ENCODE data around the gene NOL9.
A peak's percentile ranks its signal among the peaks of the same experiment; 100 is the strongest.

Gene NOL9

DNA sequence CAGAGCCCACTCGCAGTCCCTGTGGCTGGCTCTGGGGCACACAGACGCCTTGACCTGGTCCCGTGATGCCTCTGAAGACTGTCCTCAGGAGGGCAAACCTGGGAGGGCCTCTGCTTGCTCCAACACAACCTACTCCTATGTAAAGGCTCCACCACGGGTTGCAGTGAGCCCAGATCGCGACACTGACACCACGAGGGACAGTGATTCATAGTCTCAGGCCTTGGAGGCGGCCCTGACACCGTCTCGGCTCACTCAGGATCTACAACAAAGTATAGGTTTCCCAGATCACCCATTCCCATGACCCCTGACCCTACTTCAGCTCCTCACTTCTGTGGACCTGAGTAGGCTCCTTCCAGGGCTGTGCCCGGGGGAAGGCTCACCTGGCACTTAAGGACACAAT lies 28.0 kb downstream of the NOL9 start:
- H3K4me3 ChIP-seq (ENCODE audit: control insufficient read depth, low read depth, low read length): no peak overlapping the region
- DNase-seq (ENCODE audit: low read depth): no peak
- TF ChIP-seq CTCF (IDR thresholded peaks at IDR 0.05; ENCODE audit: control insufficient read depth, insufficient read depth, low read depth, low read length, missing control alignments): no peak

DNA sequence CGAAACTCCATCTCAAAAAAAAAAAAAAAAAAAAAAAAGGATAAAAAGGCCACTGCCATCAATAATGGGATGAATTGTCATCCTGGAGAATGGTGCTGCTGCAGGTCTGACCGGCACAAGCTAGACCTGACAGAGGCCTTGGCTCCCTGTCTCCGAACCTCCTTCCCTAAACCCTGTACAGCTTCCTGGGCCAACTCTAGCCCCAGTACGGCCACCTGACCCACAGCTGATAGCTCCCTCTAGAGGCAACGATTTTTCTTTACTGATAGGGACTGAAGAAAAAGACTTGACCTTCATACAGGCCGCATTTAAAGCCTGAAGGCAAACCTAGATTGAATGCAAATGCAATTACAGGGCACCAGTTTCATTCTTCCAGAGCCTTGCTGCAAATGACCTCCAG lies 30.7 kb downstream of the NOL9 start:
- no peak overlapping the region for H3K4me3 ChIP-seq (ENCODE audit: control insufficient read depth, low read depth, low read length)
- DNase-seq (ENCODE audit: low read depth): no peak
- peak; percentile 64 for TF ChIP-seq CTCF (IDR thresholded peaks at IDR 0.05; ENCODE audit: control insufficient read depth, insufficient read depth, low read depth, low read length, missing control alignments)

- no peak for DNase-seq (ENCODE audit: low read depth)
- no peak overlapping the region for H3K4me3 ChIP-seq (ENCODE audit: control insufficient read depth, low read depth, low read length)
- no peak for TF ChIP-seq CTCF (IDR thresholded peaks at IDR 0.05; ENCODE audit: control insufficient read depth, insufficient read depth, low read depth, low read length, missing control alignments)
Observed at GRCh38 chr1:6521536-6521935, 32.8 kb downstream of the NOL9 start.

DNA sequence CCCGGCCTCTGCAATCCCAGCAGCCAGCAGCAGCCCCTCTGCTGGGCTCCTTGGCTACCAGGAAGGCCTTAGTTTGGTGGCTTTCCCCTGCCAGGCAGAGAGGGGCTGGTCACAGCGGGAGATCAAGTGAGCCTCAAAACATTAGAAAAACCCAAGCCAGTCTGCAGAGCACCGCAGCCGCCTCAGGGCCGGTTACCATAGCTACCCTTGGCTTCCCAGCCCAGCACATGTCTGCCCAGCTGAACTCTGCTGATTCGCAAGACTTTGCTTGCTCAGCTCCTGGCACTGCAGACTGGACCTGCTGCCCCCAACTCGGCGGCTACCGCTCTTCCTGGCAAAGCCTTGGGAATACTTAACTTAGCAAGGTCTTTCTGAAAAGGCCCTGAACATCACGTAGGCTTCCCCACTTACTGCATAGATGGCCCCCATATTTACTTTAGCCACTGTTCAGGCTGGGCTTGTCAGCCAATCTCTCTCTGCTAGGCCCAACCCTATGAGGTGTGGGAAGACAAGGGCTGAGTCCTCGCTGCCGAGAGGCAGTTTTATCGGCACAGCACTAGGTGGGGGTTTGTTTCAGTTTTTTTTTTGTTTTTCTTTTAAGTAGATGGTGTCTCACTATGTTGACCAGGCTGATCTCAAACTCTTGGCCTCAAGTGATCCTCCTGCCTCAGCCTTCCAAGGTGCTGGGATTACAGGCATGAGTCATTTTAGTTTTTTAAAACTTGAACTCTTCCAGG lies 34.2 kb downstream of the NOL9 start:
- no peak for TF ChIP-seq CTCF (IDR thresholded peaks at IDR 0.05; ENCODE audit: control insufficient read depth, insufficient read depth, low read depth, low read length, missing control alignments)
- peak; percentile 68 for DNase-seq (ENCODE audit: low read depth)
- H3K4me3 ChIP-seq (ENCODE audit: control insufficient read depth, low read depth, low read length): no peak overlapping the region

- TF ChIP-seq CTCF (IDR thresholded peaks at IDR 0.05; ENCODE audit: control insufficient read depth, insufficient read depth, low read depth, low read length, missing control alignments): no peak
Observed at GRCh38 chr1:6519491-6519934, 34.8 kb downstream of the NOL9 start.

GRCh38 chr1:6517435-6517851 lies 36.9 kb downstream of the NOL9 start:
- H3K4me3 ChIP-seq (ENCODE audit: control insufficient read depth, low read depth, low read length): no peak overlapping the region
- no peak for TF ChIP-seq CTCF (IDR thresholded peaks at IDR 0.05; ENCODE audit: control insufficient read depth, insufficient read depth, low read depth, low read length, missing control alignments)
- no peak for DNase-seq (ENCODE audit: low read depth)

More at GRCh38 chr1:6519491-6519934, 34.8 kb downstream of the NOL9 start:
- H3K4me3 ChIP-seq (ENCODE audit: control insufficient read depth, low read depth, low read length): no peak overlapping the region
- no peak for DNase-seq (ENCODE audit: low read depth)
